H1 (cell line): Measurements from ENCODE around the gene XPO6. TPM values are rescaled to one million over a fixed set of nuclear protein-coding genes. Genes with fewer than 3 reads are reported as not detected.

Source experiments
- CBX8 ChIP-seq: fragments of 300-800, 300-1000 bp; sonication (generic); IDR thresholded peaks from 2 replicates; pipeline ENCODE4 v1.7.1; 2016; ENCODE audit warnings: low read depth, low read length, borderline replicate concordance
- CHD1 ChIP-seq: IDR thresholded peaks from 2 replicates; pipeline ENCODE4 v1.6.1; 2012; ENCODE audit warnings: low read depth, low read length, improper control_type of control experiment
- CTCF ChIP-seq, 3 experiments: IDR thresholded peaks; 1 replicate in 2 of 3; 2 replicates in 1 of 3; pipeline versions ENCODE4 v1.5.1 to v1.6.1; 2011; ENCODE audit warnings: low read length in 3 of 3, mild to moderate bottlenecking in 3 of 3, inconsistent platforms in 2 of 3, low read depth in 1 of 3, moderate library complexity in 1 of 3; ENCODE audit not compliant: insufficient read depth in 1 of 3; ENCODE audit errors: control extremely low read depth in 1 of 3
- GABPA ChIP-seq: IDR thresholded peaks from 2 replicates; pipeline ENCODE4 v1.6.1; 2011; ENCODE audit warnings: mild to moderate bottlenecking, low read length, moderate library complexity, borderline replicate concordance; ENCODE audit not compliant: insufficient read depth
- MAFK ChIP-seq: IDR thresholded peaks from 2 replicates; pipeline ENCODE4 v1.6.1; 2012; ENCODE audit warnings: low read depth, mild to moderate bottlenecking, improper control_type of control experiment, low read length
- POLR2AphosphoS5 ChIP-seq: IDR thresholded peaks from 2 replicates; pipeline ENCODE4 v1.6.1; 2011; ENCODE audit warnings: low read depth, low read length
- SIRT6 ChIP-seq: IDR thresholded peaks from one replicate; pipeline ENCODE4 v1.7.1; 2012; ENCODE audit warnings: low read length, inconsistent platforms
- polyA plus RNA-seq, 7 experiments: library from polyadenylated mRNA; depleted of rRNA in 3 of 7; stranded (reverse) in 5 of 7; unstranded in 2 of 7; fragments of >200 nt in 5 of 7; fragments of 200-250 nt in 2 of 7; gene quantifications; 1 replicate in 5 of 7; 2 replicates in 1 of 7; 4 replicates in 1 of 7; pipeline versions ENCODE4 v1.2.1 to v1.2.3, GENCODE V29; 2011 to 2013; ENCODE audit warnings: missing spikeins in 2 of 7, mixed read lengths in 2 of 7
- total RNA-seq: library from RNA; stranded (reverse); fragmentation: NEBNext Ultra II Directional; extraction: Animal tissue kit (Norgen Biotek cat#: 25700); gene quantifications from 2 replicates; pipeline ENCODE4 v1.2.1, GENCODE V29; 2021

Gene XPO6
- total and polyA plus RNA-seq, 2 of the 8 experiments (the other 6 are each of a cell fraction or from before 2014, with no cell fraction given): 152 to 254 TPM

GRCh38 chr16:28162326-28162877, 49.4 kb downstream of the XPO6 start (continued):
- TF ChIP-seq CTCF (IDR thresholded peaks at IDR 0.05; ENCODE audit: control extremely low read depth in 1 of 3, insufficient read depth in 1 of 3, low read depth in 1 of 3, low read length in 3 of 3) (no peak), MAFK (no peak), GABPA (no peak), CHD1 (no peak), CBX8 (no peak), SIRT6 (no peak), POLR2AphosphoS5 (no peak)
